ENCODE measurements around the gene FKBP3.
"Not testable (repeated sequence)": the region's sequence is repeated elsewhere in the genome, so short reads cannot be mapped to it uniquely, and the experiment has no call there.

The FKBP3 gene

DNA sequence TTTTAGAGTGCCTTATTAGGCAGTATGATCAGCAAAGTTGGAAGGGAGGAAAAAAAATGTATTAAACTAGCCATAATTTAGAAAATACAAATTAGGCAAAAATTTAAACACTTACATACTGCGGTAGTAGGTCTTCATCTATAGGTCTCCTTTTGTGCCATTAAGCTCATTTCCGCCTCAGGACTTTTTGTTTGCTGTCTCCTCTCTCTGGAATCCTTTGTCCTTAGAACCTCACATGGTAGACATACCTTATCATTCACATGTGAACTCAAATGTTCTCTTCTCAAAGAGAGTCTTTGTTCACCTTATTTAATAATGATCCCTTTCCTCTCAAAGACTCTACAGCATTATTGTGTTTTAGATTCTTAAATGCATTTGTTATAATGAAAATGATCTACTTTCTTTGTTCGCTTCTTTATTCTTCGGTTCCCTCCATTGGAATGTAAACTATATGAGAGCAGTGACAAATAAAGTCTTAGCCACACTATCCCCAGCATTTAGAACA is 16.2 kb upstream of the FKBP3 start:
- no peak overlapping the region for H3K4me3 ChIP-seq (replicated peaks; ENCODE audit: low read depth, low read length)
- TF ChIP-seq, protein P1, sequence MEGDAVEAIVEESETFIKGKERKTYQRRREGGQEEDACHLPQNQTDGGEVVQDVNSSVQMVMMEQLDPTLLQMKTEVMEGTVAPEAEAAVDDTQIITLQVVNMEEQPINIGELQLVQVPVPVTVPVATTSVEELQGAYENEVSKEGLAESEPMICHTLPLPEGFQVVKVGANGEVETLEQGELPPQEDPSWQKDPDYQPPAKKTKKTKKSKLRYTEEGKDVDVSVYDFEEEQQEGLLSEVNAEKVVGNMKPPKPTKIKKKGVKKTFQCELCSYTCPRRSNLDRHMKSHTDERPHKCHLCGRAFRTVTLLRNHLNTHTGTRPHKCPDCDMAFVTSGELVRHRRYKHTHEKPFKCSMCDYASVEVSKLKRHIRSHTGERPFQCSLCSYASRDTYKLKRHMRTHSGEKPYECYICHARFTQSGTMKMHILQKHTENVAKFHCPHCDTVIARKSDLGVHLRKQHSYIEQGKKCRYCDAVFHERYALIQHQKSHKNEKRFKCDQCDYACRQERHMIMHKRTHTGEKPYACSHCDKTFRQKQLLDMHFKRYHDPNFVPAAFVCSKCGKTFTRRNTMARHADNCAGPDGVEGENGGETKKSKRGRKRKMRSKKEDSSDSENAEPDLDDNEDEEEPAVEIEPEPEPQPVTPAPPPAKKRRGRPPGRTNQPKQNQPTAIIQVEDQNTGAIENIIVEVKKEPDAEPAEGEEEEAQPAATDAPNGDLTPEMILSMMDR (IDR thresholded peaks at IDR 0.05; ENCODE audit: low read depth, low read length, missing control alignments) = no peak
- DNase-seq (ENCODE audit: extremely low read depth, low read depth) = no peak

DNA sequence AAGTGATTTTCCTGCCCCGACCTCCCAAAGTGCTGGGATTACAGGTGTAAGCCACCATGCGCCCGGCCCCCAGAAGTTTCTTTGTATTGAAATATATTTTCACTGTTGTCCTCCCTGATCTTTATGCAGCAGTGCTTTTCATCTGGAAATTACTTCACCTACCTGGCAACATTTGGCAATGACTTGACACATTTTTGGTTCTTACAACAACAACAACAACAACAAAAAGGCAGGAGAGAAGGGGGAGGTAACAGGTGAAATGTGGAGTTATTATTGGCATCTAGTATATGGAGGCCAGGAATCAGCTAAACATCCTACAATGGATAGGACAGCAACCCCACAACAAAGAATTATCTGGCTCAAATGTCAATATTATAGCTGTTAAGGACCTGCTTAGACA is 15.3 kb upstream of the FKBP3 start:
- no peak overlapping the region for H3K4me3 ChIP-seq (replicated peaks; ENCODE audit: low read depth, low read length)
- TF ChIP-seq, protein P1 (IDR thresholded peaks at IDR 0.05; ENCODE audit: low read depth, low read length, missing control alignments) = no peak
- DNase-seq (ENCODE audit: extremely low read depth, low read depth) = no peak

DNA sequence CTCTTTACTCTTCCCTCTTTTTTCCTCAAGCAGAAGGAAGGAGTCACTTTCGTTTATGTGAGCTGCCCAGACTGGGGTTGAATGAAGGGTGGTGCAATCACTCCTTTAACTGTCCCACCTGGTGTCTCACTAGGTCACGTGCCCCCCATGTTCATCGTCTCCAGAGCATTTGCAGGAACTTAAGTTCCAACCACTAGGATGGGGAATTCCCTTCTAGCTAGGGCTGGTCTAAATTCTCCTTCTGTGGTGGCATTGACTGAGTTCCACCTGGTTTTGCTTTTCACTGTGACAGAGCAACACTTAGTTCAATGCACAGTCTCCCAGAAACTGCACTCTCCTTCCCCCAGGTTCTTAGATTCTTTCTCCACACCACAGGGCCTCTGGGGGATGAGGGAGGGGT is 10.9 kb upstream of the FKBP3 start:
- no peak overlapping the region for H3K4me3 ChIP-seq (replicated peaks; ENCODE audit: low read depth, low read length)
- no peak for DNase-seq (ENCODE audit: extremely low read depth, low read depth)
- TF ChIP-seq, protein P1 (IDR thresholded peaks at IDR 0.05; ENCODE audit: low read depth, low read length, missing control alignments) = no peak

DNA sequence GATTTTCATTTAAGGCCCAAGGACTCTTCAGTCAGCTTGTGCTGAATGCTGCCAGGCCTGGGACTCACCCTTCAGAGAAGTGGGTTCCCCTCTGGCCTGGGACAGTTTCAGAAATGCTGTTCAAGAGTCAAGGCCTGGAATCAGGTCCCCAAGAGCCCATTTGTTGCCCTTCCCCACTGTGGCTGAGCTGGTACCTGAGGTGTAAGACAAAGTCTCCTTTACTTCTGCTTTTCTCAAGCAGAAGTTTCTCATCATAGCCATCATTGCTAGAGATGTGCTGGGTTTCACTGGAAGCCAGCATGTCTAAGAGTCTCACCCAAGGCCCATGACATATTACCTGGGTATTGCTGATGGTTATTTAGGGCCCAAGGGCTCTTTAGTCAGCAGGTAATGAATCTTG is 10.4 kb upstream of the FKBP3 start:
- no peak for DNase-seq (ENCODE audit: extremely low read depth, low read depth)
- TF ChIP-seq, protein P1 (IDR thresholded peaks at IDR 0.05; ENCODE audit: low read depth, low read length, missing control alignments) = no peak
- H3K4me3 ChIP-seq (replicated peaks; ENCODE audit: low read depth, low read length) = no peak overlapping the region

DNA sequence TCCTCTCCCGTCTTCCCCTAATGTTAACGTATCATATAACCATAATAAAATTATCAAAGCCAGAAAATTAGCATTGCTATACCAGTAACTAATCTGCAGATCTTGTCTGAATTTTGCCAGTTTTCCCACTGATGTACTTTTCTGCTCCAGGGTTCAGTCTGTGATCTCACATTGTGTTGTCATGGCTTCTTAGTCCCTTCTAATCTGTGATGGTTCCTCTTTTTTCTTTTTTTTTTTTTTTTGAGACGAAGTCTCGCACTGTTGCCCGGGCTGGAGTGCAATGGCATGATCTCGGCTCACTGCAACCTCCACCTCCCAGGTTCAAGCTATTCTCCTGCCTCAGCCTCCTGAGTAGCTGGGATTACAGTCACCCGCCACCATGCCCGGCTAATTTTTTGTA is 7.8 kb upstream of the FKBP3 start:
- DNase-seq (ENCODE audit: extremely low read depth, low read depth); H3K4me3 ChIP-seq (replicated peaks; ENCODE audit: low read depth, low read length): not testable (repeated sequence)

DNA sequence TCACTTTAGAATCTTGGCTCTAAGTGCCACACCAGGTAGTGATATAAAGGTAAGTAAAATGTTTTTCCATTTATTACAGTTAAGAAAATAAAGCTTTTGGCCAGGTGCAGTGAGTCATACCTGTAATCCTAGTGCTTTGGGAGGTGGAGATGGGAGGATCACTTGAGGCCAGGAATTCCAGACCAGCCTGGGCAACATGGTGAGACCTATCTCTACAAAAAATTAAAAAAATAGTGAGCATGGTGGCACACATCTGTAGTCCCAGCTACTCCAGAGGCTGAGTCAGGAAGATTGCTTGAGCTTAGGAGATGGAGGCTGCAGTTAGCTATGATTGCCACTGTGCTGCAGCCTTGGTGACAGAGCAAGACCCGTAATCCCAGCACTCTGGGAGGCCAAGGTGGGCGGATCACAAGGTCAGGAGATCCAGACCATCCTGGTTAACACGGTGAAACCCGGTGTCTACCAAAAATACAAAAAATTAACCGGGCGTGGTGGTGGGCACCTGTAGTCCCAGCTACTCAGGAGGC is 6.4 kb upstream of the FKBP3 start:
- TF ChIP-seq, protein P1 (IDR thresholded peaks at IDR 0.05; ENCODE audit: low read depth, low read length, missing control alignments) = no peak
- no peak for DNase-seq (ENCODE audit: extremely low read depth, low read depth)
- no peak overlapping the region for H3K4me3 ChIP-seq (replicated peaks; ENCODE audit: low read depth, low read length)

DNA sequence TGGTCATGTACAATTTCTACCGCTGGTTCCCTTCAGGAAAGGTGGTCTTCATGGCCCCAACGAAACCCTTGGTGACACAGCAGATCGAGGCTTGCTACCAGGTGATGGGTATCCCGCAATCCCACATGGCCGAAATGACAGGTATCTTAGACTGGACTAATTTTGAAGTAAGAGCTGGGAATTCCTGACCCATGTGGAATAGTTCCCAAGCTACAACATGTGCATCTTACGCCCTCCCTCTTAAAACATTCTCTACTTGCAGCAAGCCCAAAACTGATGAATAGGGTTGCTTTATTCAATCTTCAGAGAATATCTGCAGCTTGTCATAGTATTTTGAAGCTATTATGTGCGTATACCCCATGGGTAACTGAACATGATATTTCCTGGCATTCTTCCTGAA is 2.1 kb upstream of the FKBP3 start:
- peak overlapping the region; percentile 74 for H3K4me3 ChIP-seq (replicated peaks; ENCODE audit: low read depth, low read length)
- DNase-seq (ENCODE audit: extremely low read depth, low read depth) = no peak
- TF ChIP-seq, protein P1 (IDR thresholded peaks at IDR 0.05; ENCODE audit: low read depth, low read length, missing control alignments) = no peak
